ENCODE data around the gene PDE6H. TPM values are rescaled to one million over a fixed set of nuclear protein-coding genes. Genes with fewer than 3 reads are reported as not detected.

The PDE6H gene
- total RNA-seq, 1 donor = not detected

GRCh38 chr12:14994610-14995009 is 21.8 kb downstream of the PDE6H start:
- H3K4me3 ChIP-seq (ENCODE audit: low read depth, low read length) = no peak overlapping the region
- no peak for DNase-seq (ENCODE audit: low read depth)

GRCh38 chr12:14995583-14996425 is 23.0 kb downstream of the PDE6H start:
- no peak overlapping the region for H3K4me3 ChIP-seq (ENCODE audit: low read depth, low read length)
- TF ChIP-seq, protein P1, sequence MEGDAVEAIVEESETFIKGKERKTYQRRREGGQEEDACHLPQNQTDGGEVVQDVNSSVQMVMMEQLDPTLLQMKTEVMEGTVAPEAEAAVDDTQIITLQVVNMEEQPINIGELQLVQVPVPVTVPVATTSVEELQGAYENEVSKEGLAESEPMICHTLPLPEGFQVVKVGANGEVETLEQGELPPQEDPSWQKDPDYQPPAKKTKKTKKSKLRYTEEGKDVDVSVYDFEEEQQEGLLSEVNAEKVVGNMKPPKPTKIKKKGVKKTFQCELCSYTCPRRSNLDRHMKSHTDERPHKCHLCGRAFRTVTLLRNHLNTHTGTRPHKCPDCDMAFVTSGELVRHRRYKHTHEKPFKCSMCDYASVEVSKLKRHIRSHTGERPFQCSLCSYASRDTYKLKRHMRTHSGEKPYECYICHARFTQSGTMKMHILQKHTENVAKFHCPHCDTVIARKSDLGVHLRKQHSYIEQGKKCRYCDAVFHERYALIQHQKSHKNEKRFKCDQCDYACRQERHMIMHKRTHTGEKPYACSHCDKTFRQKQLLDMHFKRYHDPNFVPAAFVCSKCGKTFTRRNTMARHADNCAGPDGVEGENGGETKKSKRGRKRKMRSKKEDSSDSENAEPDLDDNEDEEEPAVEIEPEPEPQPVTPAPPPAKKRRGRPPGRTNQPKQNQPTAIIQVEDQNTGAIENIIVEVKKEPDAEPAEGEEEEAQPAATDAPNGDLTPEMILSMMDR (IDR thresholded peaks at IDR 0.05; ENCODE audit: insufficient read depth, low read length) = peak; percentile 61
- DNase-seq (ENCODE audit: low read depth) = peak; percentile 91

More at GRCh38 chr12:14994610-14995009, 21.8 kb downstream of the PDE6H start:
- TF ChIP-seq, protein P1 (IDR thresholded peaks at IDR 0.05; ENCODE audit: insufficient read depth, low read length) = no peak

- TF ChIP-seq, protein P1 (IDR thresholded peaks at IDR 0.05; ENCODE audit: insufficient read depth, low read length) = no peak
- no peak for DNase-seq (ENCODE audit: low read depth)
- H3K4me3 ChIP-seq (ENCODE audit: low read depth, low read length) = no peak overlapping the region
Observed at GRCh38 chr12:14997998-14998397, 25.2 kb downstream of the PDE6H start.

- TF ChIP-seq, protein P1 (IDR thresholded peaks at IDR 0.05; ENCODE audit: insufficient read depth, low read length) = no peak
- DNase-seq (ENCODE audit: low read depth) = no peak
- H3K4me3 ChIP-seq (ENCODE audit: low read depth, low read length) = no peak overlapping the region
Observed at GRCh38 chr12:14999021-14999694, 26.3 kb downstream of the PDE6H start.

DNA sequence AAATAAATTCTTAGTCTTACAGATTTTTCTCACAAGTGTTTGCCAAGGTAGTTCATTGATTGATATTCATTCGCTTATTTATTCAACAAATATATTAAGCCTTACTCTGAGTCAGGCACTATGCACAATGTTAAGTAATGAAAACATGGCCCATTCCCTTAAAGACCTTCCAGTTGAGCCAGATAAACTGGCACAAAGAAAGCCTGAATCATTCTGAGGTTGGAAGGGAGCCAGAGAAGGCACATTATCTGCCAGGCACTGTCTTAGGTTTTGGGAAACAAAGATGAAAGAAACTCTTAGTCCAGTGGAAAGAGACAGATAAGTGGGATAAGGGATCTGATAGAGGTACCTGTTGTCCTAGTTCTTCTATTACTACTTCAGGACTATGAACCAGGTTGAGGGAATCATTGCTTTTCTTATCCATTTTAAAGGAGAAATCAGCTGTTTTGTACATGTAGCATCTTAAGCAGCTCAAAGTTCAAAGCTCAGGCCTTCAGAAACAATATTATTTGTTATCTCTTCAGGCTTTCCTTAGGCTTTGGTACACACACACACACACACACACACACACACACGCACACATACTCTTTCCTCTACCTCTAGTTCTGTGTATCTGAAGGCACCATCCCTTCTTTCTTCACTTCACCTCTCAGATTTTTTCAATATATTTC is 27.0 kb downstream of the PDE6H start:
- TF ChIP-seq, protein P1 (IDR thresholded peaks at IDR 0.05; ENCODE audit: insufficient read depth, low read length) = no peak
- DNase-seq (ENCODE audit: low read depth) = peak; percentile 40
- H3K4me3 ChIP-seq (ENCODE audit: low read depth, low read length) = no peak overlapping the region

GRCh38 chr12:15000575-15000974 is 27.7 kb downstream of the PDE6H start:
- DNase-seq (ENCODE audit: low read depth) = no peak
- TF ChIP-seq, protein P1 (IDR thresholded peaks at IDR 0.05; ENCODE audit: insufficient read depth, low read length) = no peak
- no peak overlapping the region for H3K4me3 ChIP-seq (ENCODE audit: low read depth, low read length)
